Testis (tissue), 5 donors: ENCODE results near the gene RNF180. TPM values are rescaled to one million over a fixed set of nuclear protein-coding genes. Genes with fewer than 3 reads are reported as not detected.

Experiments used
- DNase-seq: peaks from one replicate; pipeline ENCODE4 v3.0.0-alpha.2; 2019
- H3K27ac ChIP-seq, 2 donors: fragments of 200-600 bp; sonication (generic); one replicate each; pipeline ENCODE4 v1.5.1; 2019
- H3K27me3 ChIP-seq: fragments of 200-600 bp; sonication (generic); one replicate; pipeline ENCODE4 v1.5.1; 2019
- H3K36me3 ChIP-seq: fragments of 200-600 bp; sonication (generic); one replicate; pipeline ENCODE4 v1.5.1; 2017; ENCODE audit warnings: low read depth; ENCODE audit errors: missing control alignments
- H3K4me1 ChIP-seq: fragments of 200-600 bp; sonication (generic); one replicate; pipeline ENCODE4 v1.5.1; 2019
- H3K4me3 ChIP-seq, 2 donors: fragments of 200-600 bp; sonication (generic); one replicate each; pipeline ENCODE4 v1.5.1; 2017 to 2019
- H3K9me3 ChIP-seq: fragments of 200-600 bp; sonication (generic); one replicate; pipeline ENCODE4 v1.5.1; 2017
- CTCF ChIP-seq, 3 experiments: fragments of 450-650 bp in 2 of 3; fragments of 200-600 bp in 1 of 3; sonication (generic) in 1 of 3; IDR thresholded peaks; one replicate each; pipeline ENCODE4 v1.5.1; 2016 to 2019; ENCODE audit warnings: antibody characterized with exemption in 3 of 3, mild to moderate bottlenecking in 2 of 3, moderate library complexity in 1 of 3
- POLR2A ChIP-seq: fragments of 450-650 bp; IDR thresholded peaks from one replicate; pipeline ENCODE4 v1.6.1; 2017; ENCODE audit warnings: antibody characterized with exemption, mild to moderate bottlenecking, moderate library complexity
- WGBS, 2 donors: methylation state at CpG; one replicate each; pipeline ENCODE4 v1.1.5; 2018; 5-methylcytosine and 5-hydroxymethylcytosine counted together
- intact Hi-C: fragments of 100-400 bp; cut with DNase I; formaldehyde crosslinking; loops from one replicate; pipeline ENCODE4 v1.15.1; 2023; ENCODE audit warnings: low total_unique reads
- long read RNA-seq, 2 donors: transcript quantifications; one replicate each; lab custom pipeline, GENCODE V29; 2026
- polyA plus RNA-seq: library from polyadenylated mRNA; stranded (reverse); fragments of 350-450 nt; fragmentation: Illumina TruSeq; extraction: RNeasy Lipid Tissue Mini Kit (QIAGEN cat#74804); gene quantifications from one replicate; pipeline ENCODE4 v1.2.3, GENCODE V29; 2014; ENCODE audit warnings: low read depth, low replicate concordance; ENCODE audit not compliant: insufficient read depth
- total RNA-seq, 2 donors: library from RNA; depleted of rRNA; stranded (reverse); fragments of >200 nt; gene quantifications; one replicate each; pipeline ENCODE4 v1.2.3, GENCODE V29; 2016

RNF180 gene
- total RNA-seq (10 to 100 TPM; 23.1 to 25.6 TPM), polyA plus RNA-seq (4.5 TPM)
- long read RNA-seq, donor 1, result 0 reads
- long read RNA-seq, donor 2, full-length matches to known transcripts, result 1 of 1 reads
- long read RNA-seq, donor 2, partial matches to known transcripts, result 0 of 1 reads
- long read RNA-seq, donor 2, other reads (novel, unspliced or antisense), result 0 of 1 reads

GRCh38 chr5:64165500-64166200, at the start of gene RNF180:
RNF180 (plus strand) TSS chr5:64165843; CDS start chr5:64200808, 34,965 bp downstream.
- H3K4me3 ChIP-seq, result peak within 1 kb of the TSS; percentile 83 to 89
- H3K27me3 ChIP-seq, result no peaks in the 10 kb centered on the region
- WGBS, 2 donors, result 0 to 1% methylated on average over 19 to 59 of the region's 88 CpGs
- H3K36me3 ChIP-seq, result no peaks in the 10 kb centered on the region
- DNase-seq, result peak; percentile 69
- H3K4me1 ChIP-seq, result peaks cover 3% of the 10 kb centered on the region
- no peak for TF ChIP-seq POLR2A
- no peak for TF ChIP-seq CTCF (IDR thresholded peaks at IDR 0.05)
- no peaks in the 10 kb centered on the region for H3K9me3 ChIP-seq
- H3K27ac ChIP-seq, result peak within 1 kb of the TSS; percentile 86 to 89
- intact Hi-C loops, result no loop called here

- intact Hi-C loops, result no loop called here
- H3K27me3 ChIP-seq, result no peaks in the 10 kb centered on the region
- no peak overlapping the region for H3K27ac ChIP-seq
- H3K36me3 ChIP-seq, result no peaks in the 10 kb centered on the region
- no peaks in the 10 kb centered on the region for H3K4me1 ChIP-seq
- TF ChIP-seq POLR2A, result no peak
- TF ChIP-seq CTCF (IDR thresholded peaks at IDR 0.05), result no peak
- H3K9me3 ChIP-seq, result no peaks in the 10 kb centered on the region
- H3K4me3 ChIP-seq, result no peak overlapping the region
- DNase-seq, result no peak
- WGBS, 2 donors, result 49 to 59% methylated on average over 1 of the region's 1 CpG
Measured at GRCh38 chr5:64125521-64125920, 40.1 kb upstream of the RNF180 start.

GRCh38 chr5:64126202-64126741, 39.4 kb upstream of the RNF180 start:
- Histone ChIP-seq H3K4me3 (no peak overlapping the region), H3K9me3 (no peaks in the 10 kb centered on the region), H3K27ac (no peak overlapping the region), H3K27me3 (no peaks in the 10 kb centered on the region), H3K4me1 (no peaks in the 10 kb centered on the region), H3K36me3 (no peaks in the 10 kb centered on the region)
- intact Hi-C loops, result no loop called here
- no peak for DNase-seq
- TF ChIP-seq POLR2A, result no peak
- TF ChIP-seq CTCF (IDR thresholded peaks at IDR 0.05), result no peak

GRCh38 chr5:64140018-64140417, 25.6 kb upstream of the RNF180 start:
- 81 to 87% methylated on average over 3 of the region's 3 CpGs for WGBS, 2 donors
- no peaks in the 10 kb centered on the region for H3K27me3 ChIP-seq
- TF ChIP-seq CTCF (IDR thresholded peaks at IDR 0.05), result no peak
- no peak for TF ChIP-seq POLR2A
- no peaks in the 10 kb centered on the region for H3K9me3 ChIP-seq
- no peak overlapping the region for H3K4me3 ChIP-seq
- no peak for DNase-seq
- intact Hi-C loops, result loop anchor here (10.0 kb wide), 1 partner anchor 55 kb away; no protein-coding TSS in a partner anchor
- no peak overlapping the region for H3K27ac ChIP-seq
- no peaks in the 10 kb centered on the region for H3K4me1 ChIP-seq
- H3K36me3 ChIP-seq, result no peaks in the 10 kb centered on the region
